IMR-90 (cell line): Measurements from ENCODE around the gene SLX4. TPM values are rescaled to one million over a fixed set of nuclear protein-coding genes. Genes with fewer than 3 reads are reported as not detected.

Source experiments
- ATAC-seq: fragments of 200-7000 bp; cut with Tn5 transposase; 2 replicates; pipeline ENCODE4 v1.9.1; 2020; ENCODE audit warnings: low read depth, mild to moderate bottlenecking, moderate library complexity
- BruUV-seq: library from RNA; stranded (reverse); fragments of 400-500 nt; replicated peaks from 2 replicates; lab custom pipeline; 2021; lab: Mats Ljungman, UMichigan
- CTCF ChIA-PET: fragments of 300-600 bp; formaldehyde crosslinking; extraction: SDS; loops from one replicate; lab custom pipeline; 2021; ENCODE audit warnings: antibody characterized with exemption; lab: Yijun Ruan, JAX
- POLR2A ChIA-PET: fragments of 300-600 bp; sonication (Branson Sonifier 250); formaldehyde crosslinking; loops from one replicate; lab custom pipeline; 2022; ENCODE audit warnings: antibody characterized with exemption; ENCODE audit not compliant: unreplicated experiment; lab: Charles Lee
- DNase-seq: peaks from one replicate; pipeline ENCODE4 v3.0.0; 2013
- H2AFZ ChIP-seq: replicated peaks from 2 replicates; pipeline ENCODE3; 2013; ENCODE audit warnings: low read length, mild to moderate bottlenecking; ENCODE audit not compliant: poor library complexity
- H2AK5ac ChIP-seq: 2 replicates; pipeline ENCODE4 v1.6.1; 2013; ENCODE audit warnings: low read depth, low read length, inconsistent platforms
- H2AK9ac ChIP-seq: replicated peaks from 2 replicates; pipeline ENCODE3; 2013; ENCODE audit warnings: mild to moderate bottlenecking, low read depth, low read length, moderate library complexity; ENCODE audit not compliant: poor library complexity
- H2BK120ac ChIP-seq: 2 replicates; pipeline ENCODE4 v1.6.1; 2013; ENCODE audit warnings: low read depth, low read length, inconsistent platforms
- H2BK15ac ChIP-seq: 3 replicates; pipeline ENCODE4 v1.6.1; 2013; ENCODE audit warnings: low read depth, low read length, inconsistent platforms
- H2BK20ac ChIP-seq: 2 replicates; pipeline ENCODE4 v1.6.1; 2013; ENCODE audit warnings: low read depth, mild to moderate bottlenecking, inconsistent platforms, low read length, moderate library complexity
- H2BK5ac ChIP-seq: 2 replicates; pipeline ENCODE4 v1.6.1; 2013; ENCODE audit warnings: mild to moderate bottlenecking, low read depth, low read length, inconsistent platforms; ENCODE audit not compliant: poor library complexity, severe bottlenecking
- H3K14ac ChIP-seq: replicated peaks from 2 replicates; pipeline ENCODE4 v1.6.1; 2013; ENCODE audit warnings: low read depth, low read length, inconsistent platforms
- H3K18ac ChIP-seq: 2 replicates; pipeline ENCODE4 v1.6.1; 2013; ENCODE audit warnings: low read depth, low read length, control low read depth
- H3K23ac ChIP-seq: 2 replicates; pipeline ENCODE4 v1.6.1; 2013; ENCODE audit warnings: low read depth, low read length, inconsistent platforms
- H3K27ac ChIP-seq: 2 replicates; pipeline ENCODE4 v1.5.1; 2013; ENCODE audit warnings: mild to moderate bottlenecking, control low read depth, low read length; ENCODE audit not compliant: insufficient read depth
- H3K27me3 ChIP-seq: 2 replicates; pipeline ENCODE4 v1.6.1; 2013; ENCODE audit warnings: low read length; ENCODE audit not compliant: control insufficient read depth, insufficient read depth
- H3K36me3 ChIP-seq: 2 replicates; pipeline ENCODE4 v1.6.1; 2013; ENCODE audit warnings: low read length, mixed read lengths; ENCODE audit not compliant: control insufficient read depth, insufficient read depth
- H3K4ac ChIP-seq: 2 replicates; pipeline ENCODE4 v1.6.1; 2013; ENCODE audit warnings: low read depth, low read length, inconsistent platforms
- H3K4me1 ChIP-seq: 2 replicates; pipeline ENCODE4 v1.6.1; 2013; ENCODE audit warnings: low read length, mixed read lengths; ENCODE audit not compliant: control insufficient read depth, insufficient read depth
- H3K4me2 ChIP-seq: 2 replicates; pipeline ENCODE4 v1.6.1; 2013; ENCODE audit warnings: low read depth, mild to moderate bottlenecking, control low read depth, low read length, moderate library complexity
- H3K4me3 ChIP-seq: 2 replicates; pipeline ENCODE4 v1.5.1; 2013; ENCODE audit warnings: low read depth, mild to moderate bottlenecking, control low read depth, low read length, moderate library complexity; ENCODE audit not compliant: insufficient read depth
- H3K56ac ChIP-seq: 2 replicates; pipeline ENCODE4 v1.6.1; 2013; ENCODE audit warnings: low read length, inconsistent platforms; ENCODE audit not compliant: insufficient read depth; ENCODE audit errors: extremely low read depth
- H3K79me1 ChIP-seq, 2 experiments: 2 replicates each; pipeline ENCODE4 v1.6.1; 2013; ENCODE audit warnings: low read length in 2 of 2, inconsistent platforms in 1 of 2, low read depth in 1 of 2
- H3K9ac ChIP-seq: 2 replicates; pipeline ENCODE4 v1.6.1; 2013; ENCODE audit warnings: low read depth, low read length, control low read depth
- H3K9me1 ChIP-seq: 2 replicates; pipeline ENCODE4 v1.6.1; 2013; ENCODE audit warnings: low read length, inconsistent platforms; ENCODE audit not compliant: insufficient read depth
- H3K9me3 ChIP-seq: 2 replicates; pipeline ENCODE4 v1.6.1; 2013; ENCODE audit warnings: low read length; ENCODE audit not compliant: control insufficient read depth, insufficient read depth
- H4K20me1 ChIP-seq: 2 replicates; pipeline ENCODE4 v1.6.1; 2013; ENCODE audit warnings: low read length, inconsistent platforms; ENCODE audit not compliant: insufficient read depth
- H4K5ac ChIP-seq: 2 replicates; pipeline ENCODE4 v1.6.1; 2013; ENCODE audit warnings: mild to moderate bottlenecking, low read depth, low read length, control low read depth
- H4K8ac ChIP-seq, 2 experiments: 2 replicates each; pipeline ENCODE4 v1.6.1; 2013; ENCODE audit warnings: low read depth in 2 of 2, low read length in 2 of 2, control low read depth in 1 of 2, inconsistent platforms in 1 of 2
- H4K91ac ChIP-seq: 2 replicates; pipeline ENCODE4 v1.6.1; 2013; ENCODE audit warnings: low read depth, low read length, inconsistent platforms; ENCODE audit not compliant: insufficient read depth
- BHLHE40 ChIP-seq: fragments of 150-350 bp; IDR thresholded peaks from 2 replicates; pipeline ENCODE4 v1.6.1; 2016; ENCODE audit warnings: mild to moderate bottlenecking, low read depth, low read length
- CEBPB ChIP-seq: IDR thresholded peaks from 2 replicates; pipeline ENCODE4 v1.6.1; 2012; ENCODE audit warnings: low read depth, low read length, improper control_type of control experiment
- CHD1 ChIP-seq: IDR thresholded peaks from 2 replicates; pipeline ENCODE4 v1.6.1; 2012; ENCODE audit warnings: low read depth, low read length, improper control_type of control experiment
- CTCF ChIP-seq: conservative IDR thresholded peaks from 2 replicates; pipeline ENCODE4 v1.5.1; 2012; ENCODE audit warnings: mild to moderate bottlenecking, low read depth, low read length, improper control_type of control experiment
- FOS ChIP-seq: fragments of 150-350 bp; IDR thresholded peaks from 2 replicates; pipeline ENCODE4 v1.6.1; 2016; ENCODE audit warnings: low read depth, low read length
- MAFK ChIP-seq: IDR thresholded peaks from 2 replicates; pipeline ENCODE4 v1.6.1; 2012; ENCODE audit warnings: low read depth, low read length, improper control_type of control experiment
- MAZ ChIP-seq: IDR thresholded peaks from 2 replicates; pipeline ENCODE4 v1.6.1; 2012; ENCODE audit warnings: low read depth, mild to moderate bottlenecking, low read length, improper control_type of control experiment, moderate library complexity, borderline replicate concordance
- MXI1 ChIP-seq: IDR thresholded peaks from 2 replicates; pipeline ENCODE4 v1.6.1; 2012; ENCODE audit warnings: low read depth, mild to moderate bottlenecking, low read length, moderate library complexity, borderline replicate concordance
- NFE2L2 ChIP-seq: fragments of 150-350 bp; IDR thresholded peaks from 2 replicates; pipeline ENCODE4 v1.6.1; 2016; ENCODE audit warnings: low read depth, mild to moderate bottlenecking, low read length
- POLR2A ChIP-seq: IDR thresholded peaks from 2 replicates; pipeline ENCODE4 v1.6.1; 2012; ENCODE audit warnings: mild to moderate bottlenecking, low read depth, low read length
- RAD21 ChIP-seq: IDR thresholded peaks from 2 replicates; pipeline ENCODE4 v1.6.1; 2012; ENCODE audit warnings: low read length, improper control_type of control experiment
- RCOR1 ChIP-seq: IDR thresholded peaks from 2 replicates; pipeline ENCODE4 v1.6.1; 2012; ENCODE audit warnings: mild to moderate bottlenecking, low read length, improper control_type of control experiment; ENCODE audit not compliant: insufficient replicate concordance
- RFX5 ChIP-seq: IDR thresholded peaks from 2 replicates; pipeline ENCODE4 v1.8.0; 2012; ENCODE audit warnings: low read depth, mild to moderate bottlenecking, low read length, moderate library complexity
- SMC3 ChIP-seq: fragments of 150-350 bp; IDR thresholded peaks from 2 replicates; pipeline ENCODE4 v1.6.1; 2016; ENCODE audit warnings: low read depth, mild to moderate bottlenecking, antibody characterized with exemption, low read length, moderate library complexity
- USF2 ChIP-seq: fragments of 150-350 bp; IDR thresholded peaks from 2 replicates; pipeline ENCODE4 v1.6.1; 2017; ENCODE audit warnings: mild to moderate bottlenecking, antibody characterized with exemption, low read length, low read depth
- WGBS, 2 experiments: methylation state at CpG; one replicate each; pipeline versions ENCODE4 v1.1.5 to v1.1.7; 2013; ENCODE audit warnings: missing lambda C conversion rate in 2 of 2; ENCODE audit not compliant: insufficient read length in 1 of 2; ENCODE audit errors: extremely low coverage in 2 of 2; 5-methylcytosine and 5-hydroxymethylcytosine counted together
- dilution Hi-C: fragments of 300-500 bp; cut with HindIII; formaldehyde crosslinking; loops from one replicate; pipeline ENCODE4 v1.14.3; 2018; ENCODE audit warnings: low sequenced_read_pairs; ENCODE audit not compliant: unreplicated experiment
- in situ Hi-C: fragments of 300-500 bp; cut with MboI; formaldehyde crosslinking; loops from 3 replicates; pipeline ENCODE4 v1.14.3; 2019; ENCODE audit warnings: low sequenced_read_pairs, inconsistent platforms, mixed read lengths
- intact Hi-C: fragments of 100-400 bp; cut with micrococcal nuclease; formaldehyde crosslinking; loops from 2 replicates; pipeline ENCODE4 v1.10.0; 2022
- polyA plus RNA-seq, 3 experiments: library from polyadenylated mRNA; depleted of rRNA; stranded (reverse); fragments of >200 nt; gene quantifications; 2 replicates each; pipeline ENCODE4 v1.2.3, GENCODE V29; 2012; ENCODE audit warnings: low replicate concordance in 1 of 3
- total RNA-seq: library from RNA; depleted of rRNA; stranded (reverse); fragments of >200 nt; gene quantifications from 2 replicates; pipeline ENCODE4 v1.2.3, GENCODE V29; 2012
- TF ChIP-seq, protein P1 (sequence below): fragments of 150-350 bp; IDR thresholded peaks from 2 replicates; pipeline ENCODE4 v1.6.1; 2016; ENCODE audit warnings: low read depth, mild to moderate bottlenecking, low read length, moderate library complexity, borderline replicate concordance

The SLX4 gene
- total and polyA plus RNA-seq, 2 of the 4 experiments (the other 2 are of a cell fraction), result 1.3 to 3.1 TPM

DNA sequence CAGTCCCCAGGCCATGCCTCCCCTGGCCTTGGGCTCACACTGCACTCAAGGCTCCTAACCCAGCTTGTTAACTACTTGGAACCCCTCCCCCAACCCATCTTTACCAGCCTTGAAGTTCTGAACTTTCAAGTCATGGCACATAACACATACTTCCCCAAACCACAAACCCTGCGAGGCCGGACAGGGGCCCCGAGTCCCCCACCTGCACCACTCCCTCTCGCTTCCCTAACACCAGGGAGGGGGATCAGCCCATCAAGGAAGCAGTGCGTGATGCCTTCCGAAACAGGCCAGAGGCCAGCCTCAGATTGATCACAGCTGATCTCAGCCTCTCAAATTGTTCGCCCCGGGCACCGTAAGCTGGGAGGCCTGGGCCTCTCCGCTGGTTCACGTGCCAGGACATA, 31.2 kb downstream of the SLX4 start:
- Histone ChIP-seq H3K23ac (no peak overlapping the region), H3K4me1 (no peaks in the 10 kb centered on the region; the same call in 1 of the 2 replicates), H4K20me1 (no peaks in the 10 kb centered on the region), H3K36me3 (peaks cover 12% of the 10 kb centered on the region), H2BK5ac (no peak overlapping the region), H3K79me1 (no peaks in the 10 kb centered on the region), H3K4me2 (no peak overlapping the region), H2BK20ac (no peak overlapping the region), H3K14ac (no peak overlapping the region), H3K18ac (no peak overlapping the region), H3K9me3 (no peaks in the 10 kb centered on the region), H3K9ac (no peak overlapping the region), H3K4ac (0 out of 2 replicates have a peak overlapping the region, but pooled peaks have one; percentile 10), H4K91ac (no peak overlapping the region), H3K27me3 (no peaks in the 10 kb centered on the region; the same call in 1 of the 2 replicates), H3K4me3 (no peak overlapping the region), H2AK9ac (no peak overlapping the region), H4K8ac (no peak overlapping the region), H3K9me1 (no peaks in the 10 kb centered on the region), H2AK5ac (no peak overlapping the region), H2AFZ (peak overlapping the region; percentile 13), H3K27ac (no peak overlapping the region), H3K56ac (no peak overlapping the region), H4K5ac (no peak overlapping the region), H2BK15ac (no peak overlapping the region), H2BK120ac (no peak overlapping the region)
- no TSS peak for BruUV-seq
- in situ Hi-C loops, result no loop called here
- CTCF ChIA-PET, result no interaction called here
- no peak for ATAC-seq
- DNase-seq, result no peak
- TF ChIP-seq CHD1 (no peak), POLR2A (no peak), RFX5 (no peak), RCOR1 (no peak), BHLHE40 (no peak), CEBPB (no peak), CTCF (no peak), RAD21 (no peak), USF2 (no peak), MXI1 (no peak), MAZ (no peak), MAFK (no peak), FOS (no peak), NFE2L2 (no peak), SMC3 (no peak)
- TF ChIP-seq, protein P1, sequence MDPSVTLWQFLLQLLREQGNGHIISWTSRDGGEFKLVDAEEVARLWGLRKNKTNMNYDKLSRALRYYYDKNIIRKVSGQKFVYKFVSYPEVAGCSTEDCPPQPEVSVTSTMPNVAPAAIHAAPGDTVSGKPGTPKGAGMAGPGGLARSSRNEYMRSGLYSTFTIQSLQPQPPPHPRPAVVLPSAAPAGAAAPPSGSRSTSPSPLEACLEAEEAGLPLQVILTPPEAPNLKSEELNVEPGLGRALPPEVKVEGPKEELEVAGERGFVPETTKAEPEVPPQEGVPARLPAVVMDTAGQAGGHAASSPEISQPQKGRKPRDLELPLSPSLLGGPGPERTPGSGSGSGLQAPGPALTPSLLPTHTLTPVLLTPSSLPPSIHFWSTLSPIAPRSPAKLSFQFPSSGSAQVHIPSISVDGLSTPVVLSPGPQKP, result no peak
- WGBS, 2 experiments, result 73% methylated on average over 3 of the region's 11 CpGs; no CpG with 5 or more reads in 1 of the 2 experiments
- POLR2A ChIA-PET, result no interaction called here
- intact Hi-C loops, result no loop called here
- dilution Hi-C loops, result no loop called here
